Fibroblast of lung (primary cell): ENCODE results near the gene WRAP73. TPM values are rescaled to one million over a fixed set of nuclear protein-coding genes. Genes with fewer than 3 reads are reported as not detected.

Source experiments
- DNase-seq, 2 donors: peaks; one replicate each; pipeline versions ENCODE4 v3.0.0 to v3.0.0-alpha.2; 2010; ENCODE audit warnings: low read depth in 2 of 2
- H2AFZ ChIP-seq: 2 replicates; pipeline ENCODE4 v1.5.1; 2012; ENCODE audit warnings: low read length, control low read depth, inconsistent platforms
- H3K27ac ChIP-seq: 2 replicates; pipeline ENCODE4 v1.5.1; 2011; ENCODE audit warnings: low read length, control low read depth; ENCODE audit not compliant: insufficient read depth
- H3K27me3 ChIP-seq: 2 replicates; pipeline ENCODE4 v1.5.1; 2011; ENCODE audit warnings: mild to moderate bottlenecking, low read length; ENCODE audit not compliant: control insufficient read depth, insufficient read depth
- H3K36me3 ChIP-seq: 2 replicates; pipeline ENCODE4 v1.5.1; 2011; ENCODE audit warnings: low read length; ENCODE audit not compliant: control insufficient read depth, insufficient read depth
- H3K4me1 ChIP-seq: 2 replicates; pipeline ENCODE4 v1.5.1; 2011; ENCODE audit warnings: low read length; ENCODE audit not compliant: control insufficient read depth, insufficient read depth; ENCODE audit errors: extremely low read depth
- H3K4me2 ChIP-seq: 2 replicates; pipeline ENCODE4 v1.5.1; 2011; ENCODE audit warnings: low read length, control low read depth; ENCODE audit not compliant: insufficient read depth; ENCODE audit errors: extremely low read depth
- H3K4me3 ChIP-seq, 4 experiments: fragments of 200-600 bp in 1 of 4; sonication (generic) in 1 of 4; replicated peaks in 1 of 4; 2 replicates each; pipeline ENCODE4 v1.5.1; 2011 to 2016; ENCODE audit warnings: low read length in 4 of 4, low read depth in 3 of 4, mild to moderate bottlenecking in 3 of 4, control low read depth in 2 of 4, inconsistent platforms in 1 of 4, mixed read lengths in 1 of 4; ENCODE audit not compliant: insufficient read depth in 1 of 4; ENCODE audit errors: control extremely low read depth in 1 of 4
- H3K79me2 ChIP-seq: 2 replicates; pipeline ENCODE4 v1.5.1; 2012; ENCODE audit warnings: mild to moderate bottlenecking, low read length, inconsistent platforms; ENCODE audit not compliant: control insufficient read depth, insufficient read depth
- H3K9ac ChIP-seq: 2 replicates; pipeline ENCODE4 v1.5.1; 2011; ENCODE audit warnings: mild to moderate bottlenecking, low read length, control low read depth; ENCODE audit not compliant: insufficient read depth
- H3K9me3 ChIP-seq: 2 replicates; pipeline ENCODE4 v1.5.1; 2012; ENCODE audit warnings: low read depth, low read length; ENCODE audit not compliant: control insufficient read depth, insufficient read depth
- H4K20me1 ChIP-seq: 2 replicates; pipeline ENCODE4 v1.5.1; 2011; ENCODE audit warnings: low read length; ENCODE audit not compliant: control insufficient read depth, insufficient read depth; ENCODE audit errors: extremely low read depth
- EZH2 ChIP-seq: IDR thresholded peaks from 2 replicates; pipeline ENCODE4 v1.5.1; 2012; ENCODE audit warnings: low read length, control low read depth, mild to moderate bottlenecking; ENCODE audit errors: missing control alignments
- polyA plus RNA-seq, 2 donors: library from polyadenylated mRNA; depleted of rRNA in 1 of 2; stranded (reverse) in 1 of 2; unstranded in 1 of 2; fragments of >200 nt; gene quantifications; 2 replicates each; pipeline ENCODE4 v1.2.1, GENCODE V29; 2011 to 2012; ENCODE audit warnings: missing spikeins in 1 of 2
- total RNA-seq: library from RNA; depleted of rRNA; stranded (reverse); fragments of >200 nt; gene quantifications from 2 replicates; pipeline ENCODE4 v1.2.1, GENCODE V29; 2014
- TF ChIP-seq, protein P1 (sequence below), 2 donors: IDR thresholded peaks in 1 of 2; conservative IDR thresholded peaks in 1 of 2; 1 replicate in 1 of 2; 2 replicates in 1 of 2; pipeline ENCODE4 v1.5.1; 2011 to 2012; ENCODE audit warnings: low read length in 2 of 2, control low read depth in 1 of 2, inconsistent platforms in 1 of 2, low read depth in 1 of 2, mild to moderate bottlenecking in 1 of 2

The WRAP73 gene
- total and polyA plus RNA-seq, 2 donors (not counting 1 experiment from before 2014, with no cell fraction given): 12.0 to 15.0 TPM

DNA sequence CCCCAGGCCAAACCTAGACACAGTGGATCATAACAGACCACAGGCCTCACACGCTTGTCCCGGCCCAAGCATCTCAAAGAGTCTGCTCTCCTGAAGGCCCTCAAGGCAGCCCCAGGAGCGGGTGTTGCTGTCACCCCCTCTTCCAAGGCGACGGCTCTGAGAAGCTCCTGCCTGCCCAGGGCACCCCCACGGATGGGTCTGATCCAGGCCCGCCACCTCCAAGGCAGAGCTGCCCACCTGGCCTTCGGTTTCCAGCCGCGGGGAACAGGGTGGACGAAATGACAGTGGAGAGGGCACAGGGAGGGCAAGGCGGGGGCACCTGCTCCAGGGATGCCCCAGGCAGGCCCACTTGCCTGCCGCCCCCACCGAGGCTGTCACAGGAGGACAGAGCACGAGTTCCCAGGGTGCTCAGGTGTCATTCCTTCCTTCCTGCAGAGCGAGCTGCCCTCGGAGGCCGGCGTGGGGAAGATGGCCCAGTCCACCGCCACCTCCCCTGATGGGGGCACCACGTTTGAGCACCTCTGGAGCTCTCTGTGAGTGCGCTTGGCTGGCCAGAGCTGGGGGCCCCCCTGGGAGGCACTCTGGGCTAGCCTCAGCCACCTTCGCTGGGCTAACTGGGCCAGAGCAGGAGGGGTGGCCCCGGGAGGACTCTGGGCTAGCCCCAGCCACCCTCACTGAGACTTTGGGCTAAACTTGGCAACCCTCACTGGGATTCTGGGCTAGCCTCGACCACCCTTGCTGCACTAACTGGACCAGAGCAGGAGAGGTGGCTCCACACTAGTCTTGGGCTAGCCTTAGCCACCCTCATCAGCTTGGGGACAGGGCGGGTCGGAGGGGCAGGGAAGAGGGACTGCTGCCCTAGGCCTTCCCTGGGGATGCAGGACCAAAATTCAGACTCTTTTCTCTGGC, 32.2 kb upstream of the WRAP73 start:
- Histone ChIP-seq H3K4me2 (no peak overlapping the region), H3K36me3 (no peaks in the 10 kb centered on the region), H3K9ac (no peak overlapping the region), H4K20me1 (no peaks in the 10 kb centered on the region), H3K27me3 (no peaks in the 10 kb centered on the region), H3K79me2 (no peaks in the 10 kb centered on the region), H3K4me1 (no peaks in the 10 kb centered on the region), H2AFZ (no peak overlapping the region), H3K4me3 (no peak overlapping the region), H3K9me3 (no peaks in the 10 kb centered on the region), H3K27ac (no peak overlapping the region)
- TF ChIP-seq, protein P1, sequence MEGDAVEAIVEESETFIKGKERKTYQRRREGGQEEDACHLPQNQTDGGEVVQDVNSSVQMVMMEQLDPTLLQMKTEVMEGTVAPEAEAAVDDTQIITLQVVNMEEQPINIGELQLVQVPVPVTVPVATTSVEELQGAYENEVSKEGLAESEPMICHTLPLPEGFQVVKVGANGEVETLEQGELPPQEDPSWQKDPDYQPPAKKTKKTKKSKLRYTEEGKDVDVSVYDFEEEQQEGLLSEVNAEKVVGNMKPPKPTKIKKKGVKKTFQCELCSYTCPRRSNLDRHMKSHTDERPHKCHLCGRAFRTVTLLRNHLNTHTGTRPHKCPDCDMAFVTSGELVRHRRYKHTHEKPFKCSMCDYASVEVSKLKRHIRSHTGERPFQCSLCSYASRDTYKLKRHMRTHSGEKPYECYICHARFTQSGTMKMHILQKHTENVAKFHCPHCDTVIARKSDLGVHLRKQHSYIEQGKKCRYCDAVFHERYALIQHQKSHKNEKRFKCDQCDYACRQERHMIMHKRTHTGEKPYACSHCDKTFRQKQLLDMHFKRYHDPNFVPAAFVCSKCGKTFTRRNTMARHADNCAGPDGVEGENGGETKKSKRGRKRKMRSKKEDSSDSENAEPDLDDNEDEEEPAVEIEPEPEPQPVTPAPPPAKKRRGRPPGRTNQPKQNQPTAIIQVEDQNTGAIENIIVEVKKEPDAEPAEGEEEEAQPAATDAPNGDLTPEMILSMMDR (conservative IDR thresholded peaks at IDR 0.05 in 1 of 2, IDR thresholded peaks at IDR 0.05 in 1 of 2; ENCODE audit: low read depth in 1 of 2, low read length in 2 of 2): no peak
- TF ChIP-seq EZH2: no peak
- no peak for DNase-seq

DNA sequence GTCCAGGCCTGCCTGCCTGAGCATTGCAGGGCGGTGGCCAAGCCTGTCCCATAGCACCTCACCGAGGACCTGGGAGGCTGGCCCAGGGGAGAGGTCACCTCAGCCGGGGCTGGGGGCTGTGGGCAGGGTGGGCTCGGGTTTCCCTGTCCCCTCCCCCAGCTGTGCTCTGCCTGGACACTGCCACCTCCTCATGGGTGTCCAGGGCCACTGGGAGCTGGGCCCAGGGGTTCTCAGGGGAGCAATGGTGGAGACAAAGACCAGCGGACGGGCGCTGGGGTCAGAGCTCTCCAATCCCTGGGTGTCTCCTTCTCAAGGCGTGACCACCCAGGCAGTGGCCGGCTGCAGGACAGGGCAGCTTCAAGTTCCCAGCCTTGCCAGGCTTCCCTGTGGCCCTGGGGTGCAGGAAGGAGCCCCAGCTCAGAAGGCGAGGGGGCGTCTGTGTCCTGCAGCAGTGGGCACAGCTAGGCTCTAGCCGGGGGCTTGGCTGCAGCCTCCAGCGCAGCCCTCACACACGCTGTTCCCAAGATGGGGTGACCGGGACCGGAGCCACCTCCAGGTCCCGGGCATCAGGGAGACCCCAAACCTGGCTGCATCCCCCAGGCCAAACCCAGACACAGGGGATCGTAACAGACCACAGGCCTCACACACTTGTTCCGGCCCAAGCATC, 31.5 kb upstream of the WRAP73 start:
- TF ChIP-seq EZH2: no peak
- TF ChIP-seq, protein P1 (conservative IDR thresholded peaks at IDR 0.05 in 1 of 2, IDR thresholded peaks at IDR 0.05 in 1 of 2; ENCODE audit: low read depth in 1 of 2, low read length in 2 of 2): no peak
- no peaks in the 10 kb centered on the region for H4K20me1 ChIP-seq
- H3K9me3 ChIP-seq: no peaks in the 10 kb centered on the region
- H3K4me2 ChIP-seq: no peak overlapping the region
- H2AFZ ChIP-seq: no peak overlapping the region
- H3K4me1 ChIP-seq: no peaks in the 10 kb centered on the region
- no peak for DNase-seq
- H3K4me3 ChIP-seq: no peak overlapping the region
- no peaks in the 10 kb centered on the region for H3K79me2 ChIP-seq
- no peak overlapping the region for H3K9ac ChIP-seq
- H3K27ac ChIP-seq: no peak overlapping the region
- no peaks in the 10 kb centered on the region for H3K36me3 ChIP-seq
- no peaks in the 10 kb centered on the region for H3K27me3 ChIP-seq

DNA sequence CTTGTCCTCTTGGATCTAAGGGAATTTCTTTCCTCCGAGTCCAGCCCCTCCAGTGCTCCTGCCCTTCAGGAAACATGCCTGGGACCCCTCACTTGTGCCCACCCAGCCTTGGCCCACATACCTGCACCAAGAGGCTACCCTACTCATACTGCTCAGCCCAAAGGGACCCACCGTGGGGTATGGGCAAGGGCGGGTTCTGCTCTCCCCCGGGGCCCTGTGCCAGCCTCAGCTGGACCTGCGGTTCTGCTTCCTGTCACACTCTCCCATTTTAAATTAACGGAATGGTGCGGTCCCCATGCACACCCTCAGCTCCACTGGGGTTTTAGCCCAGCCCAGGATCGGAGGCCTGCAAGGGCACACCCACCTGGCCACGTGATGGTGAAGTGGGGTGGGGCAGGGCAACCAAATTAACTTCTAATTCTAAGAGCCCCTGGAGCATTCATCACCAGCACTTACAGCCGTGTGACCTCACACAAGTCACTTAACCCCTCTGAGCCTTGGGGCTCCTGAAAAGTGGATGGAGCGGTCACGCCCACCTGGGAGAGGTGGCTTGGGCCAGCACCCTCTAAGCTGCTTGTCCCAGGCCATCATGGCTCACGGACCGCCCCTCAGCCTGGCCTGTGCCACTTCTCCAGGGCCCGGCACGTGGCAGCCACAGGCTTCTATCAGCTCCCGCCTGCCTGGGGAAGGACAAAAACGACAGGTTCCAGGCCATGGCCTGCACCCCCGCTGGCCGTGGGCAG, 30.8 kb upstream of the WRAP73 start:
- Histone ChIP-seq H3K27me3 (no peaks in the 10 kb centered on the region), H4K20me1 (no peaks in the 10 kb centered on the region), H3K9ac (no peak overlapping the region), H3K79me2 (no peaks in the 10 kb centered on the region), H3K36me3 (no peaks in the 10 kb centered on the region), H3K4me2 (no peak overlapping the region), H3K4me1 (no peaks in the 10 kb centered on the region), H2AFZ (no peak overlapping the region), H3K9me3 (no peaks in the 10 kb centered on the region), H3K27ac (no peak overlapping the region), H3K4me3 (no peak overlapping the region)
- no peak for TF ChIP-seq EZH2
- TF ChIP-seq, protein P1 (conservative IDR thresholded peaks at IDR 0.05 in 1 of 2, IDR thresholded peaks at IDR 0.05 in 1 of 2; ENCODE audit: low read depth in 1 of 2, low read length in 2 of 2): no peak
- DNase-seq: no peak
